H9 (cell line): ENCODE results near the gene PPP3CA. TPM values are rescaled to one million over a fixed set of nuclear protein-coding genes. Genes with fewer than 3 reads are reported as not detected.

Experiments used
- DNase-seq: peaks from one replicate; pipeline ENCODE4 v3.0.0-alpha.2; 2017
- H2AFZ ChIP-seq: one replicate; pipeline ENCODE4 v1.6.1; 2013; ENCODE audit warnings: mild to moderate bottlenecking, low read length, control low read depth, moderate library complexity
- H2AK5ac ChIP-seq: 2 replicates; pipeline ENCODE4 v1.6.1; 2013; ENCODE audit warnings: low read length, control low read depth, mixed read lengths; ENCODE audit not compliant: insufficient read length
- H2BK120ac ChIP-seq: one replicate; pipeline ENCODE4 v1.6.1; 2013; ENCODE audit warnings: low read depth, mild to moderate bottlenecking, low read length, control low read depth, inconsistent platforms; ENCODE audit not compliant: poor library complexity, severe bottlenecking
- H2BK12ac ChIP-seq: 2 replicates; pipeline ENCODE4 v1.6.1; 2013; ENCODE audit warnings: low read length, control low read depth, mixed read lengths, low read depth; ENCODE audit not compliant: insufficient read length
- H2BK15ac ChIP-seq: 2 replicates; pipeline ENCODE4 v1.6.1; 2013; ENCODE audit warnings: low read depth, low read length, control low read depth
- H2BK20ac ChIP-seq: one replicate; pipeline ENCODE4 v1.6.1; 2013; ENCODE audit warnings: low read depth, mild to moderate bottlenecking, low read length, control low read depth, inconsistent platforms; ENCODE audit not compliant: poor library complexity, severe bottlenecking
- H2BK5ac ChIP-seq: 2 replicates; pipeline ENCODE4 v1.6.1; 2013; ENCODE audit warnings: low read length, control low read depth, mixed read lengths; ENCODE audit not compliant: insufficient read length
- H3K14ac ChIP-seq: 2 replicates; pipeline ENCODE4 v1.6.1; 2013; ENCODE audit warnings: low read length, control low read depth; ENCODE audit not compliant: insufficient read depth
- H3K18ac ChIP-seq: 2 replicates; pipeline ENCODE4 v1.6.1; 2013; ENCODE audit warnings: low read depth, mild to moderate bottlenecking, mixed read lengths, low read length, control low read depth; ENCODE audit not compliant: insufficient read length
- H3K23ac ChIP-seq: 2 replicates; pipeline ENCODE4 v1.6.1; 2013; ENCODE audit warnings: low read length, control low read depth, mixed read lengths, low read depth; ENCODE audit not compliant: insufficient read length
- H3K23me2 ChIP-seq: 2 replicates; pipeline ENCODE4 v1.6.1; 2013; ENCODE audit warnings: low read depth, mild to moderate bottlenecking, mixed read lengths, low read length, control low read depth; ENCODE audit not compliant: insufficient read length, poor library complexity, severe bottlenecking
- H3K27ac ChIP-seq: 2 replicates; pipeline ENCODE4 v1.5.1; 2013; ENCODE audit warnings: low read length, control low read depth, mixed read lengths, low read depth; ENCODE audit not compliant: insufficient read length
- H3K27me3 ChIP-seq: 2 replicates; pipeline ENCODE4 v1.6.1; 2013; ENCODE audit warnings: low read length, control low read depth, inconsistent platforms; ENCODE audit not compliant: insufficient read depth
- H3K4ac ChIP-seq: 2 replicates; pipeline ENCODE4 v1.6.1; 2013; ENCODE audit warnings: low read depth, mild to moderate bottlenecking, control low read depth, inconsistent platforms, low read length, moderate library complexity
- H3K4me1 ChIP-seq: 2 replicates; pipeline ENCODE4 v1.6.1; 2013; ENCODE audit warnings: low read length, control low read depth, inconsistent platforms; ENCODE audit not compliant: insufficient read depth
- H3K4me2 ChIP-seq: 2 replicates; pipeline ENCODE4 v1.6.1; 2013; ENCODE audit warnings: low read length, control low read depth, mixed read lengths; ENCODE audit not compliant: insufficient read length, insufficient read depth
- H3K56ac ChIP-seq: 2 replicates; pipeline ENCODE4 v1.6.1; 2013; ENCODE audit warnings: low read depth, mild to moderate bottlenecking, mixed read lengths, low read length, control low read depth; ENCODE audit not compliant: insufficient read length
- H3K79me1 ChIP-seq: 2 replicates; pipeline ENCODE4 v1.6.1; 2013; ENCODE audit warnings: low read depth, mild to moderate bottlenecking, moderate library complexity, low read length, control low read depth, inconsistent platforms; ENCODE audit not compliant: insufficient read depth, poor library complexity, severe bottlenecking
- H3K79me2 ChIP-seq: 2 replicates; pipeline ENCODE4 v1.6.1; 2013; ENCODE audit warnings: low read length, control low read depth, inconsistent platforms; ENCODE audit not compliant: insufficient read depth
- H3K9ac ChIP-seq: 2 replicates; pipeline ENCODE4 v1.6.1; 2013; ENCODE audit warnings: low read length, control low read depth, mixed read lengths; ENCODE audit not compliant: insufficient read length; ENCODE audit errors: extremely low read depth
- H3K9me3 ChIP-seq: one replicate; pipeline ENCODE4 v1.6.1; 2013; ENCODE audit warnings: low read depth, low read length, inconsistent platforms; ENCODE audit not compliant: control insufficient read depth
- H3T11ph ChIP-seq: one replicate; pipeline ENCODE4 v1.6.1; 2013; ENCODE audit warnings: mild to moderate bottlenecking, low read length, control low read depth, inconsistent platforms
- H4K20me1 ChIP-seq: one replicate; pipeline ENCODE4 v1.6.1; 2013; ENCODE audit not compliant: control insufficient read depth, insufficient read length, insufficient read depth
- H4K5ac ChIP-seq: 2 replicates; pipeline ENCODE4 v1.6.1; 2013; ENCODE audit warnings: low read depth, mild to moderate bottlenecking, mixed read lengths, low read length, control low read depth; ENCODE audit not compliant: insufficient read length
- H4K8ac ChIP-seq: replicated peaks from 2 replicates; pipeline ENCODE4 v1.6.1; 2013; ENCODE audit warnings: low read length, control low read depth, mixed read lengths, low read depth; ENCODE audit not compliant: insufficient read length
- H4K91ac ChIP-seq: 2 replicates; pipeline ENCODE4 v1.6.1; 2013; ENCODE audit warnings: low read depth, mild to moderate bottlenecking, moderate library complexity, mixed read lengths, low read length, control low read depth; ENCODE audit not compliant: insufficient read length
- H3K27ac Mint-ChIP-seq, 3 experiments: 2 replicates in 2 of 3; 3 replicates in 1 of 3; pipeline ENCODE4 v1.8.0; 2020 to 2021; ENCODE audit warnings: mixed read lengths in 3 of 3, mild to moderate bottlenecking in 1 of 3, moderate library complexity in 1 of 3
- H3K27me3 Mint-ChIP-seq: 2 replicates; pipeline ENCODE4 v1.8.0; 2021; ENCODE audit warnings: low read depth, mild to moderate bottlenecking, moderate library complexity, mixed read lengths
- H3K36me3 Mint-ChIP-seq, 3 experiments: 2 replicates in 2 of 3; 3 replicates in 1 of 3; pipeline ENCODE4 v1.8.0; 2020 to 2021; ENCODE audit warnings: low read depth in 3 of 3, mixed read lengths in 3 of 3; ENCODE audit not compliant: insufficient read depth in 1 of 3
- H3K4me1 Mint-ChIP-seq, 2 experiments: 2 replicates each; pipeline ENCODE4 v1.8.0; 2020; ENCODE audit warnings: mixed read lengths in 2 of 2
- H3K4me3 Mint-ChIP-seq, 2 experiments: 2 replicates in 1 of 2; 3 replicates in 1 of 2; pipeline ENCODE4 v1.8.0; 2020 to 2021; ENCODE audit warnings: mild to moderate bottlenecking in 2 of 2, mixed read lengths in 2 of 2, moderate library complexity in 1 of 2
- H3K9me3 Mint-ChIP-seq, 2 experiments: 2 replicates in 1 of 2; 3 replicates in 1 of 2; pipeline ENCODE4 v1.8.0; 2020; ENCODE audit warnings: mild to moderate bottlenecking in 2 of 2, mixed read lengths in 2 of 2, moderate library complexity in 1 of 2
- WGBS: extraction: QIAGEN DNeasy Blood & Tissue Kit; methylation state at CpG from one replicate; pipeline ENCODE4 v1.1.7; 2013; ENCODE audit warnings: missing lambda C conversion rate, low lambda C conversion rate, mixed read lengths; ENCODE audit not compliant: insufficient read length; ENCODE audit errors: extremely low coverage; 5-methylcytosine and 5-hydroxymethylcytosine counted together
- total RNA-seq: library from RNA; stranded (reverse); gene quantifications from 2 replicates; pipeline ENCODE4 v1.2.1, GENCODE V29; 2021
- TF ChIP-seq, protein P1 (sequence below): fragments of 200-600 bp; sonication (generic); conservative IDR thresholded peaks from 3 replicates; pipeline ENCODE4 v1.8.0; 2021; ENCODE audit warnings: antibody characterized with exemption, mild to moderate bottlenecking

PPP3CA gene
- total RNA-seq, 1 experiment from 2014 or later: 16.8 TPM

DNA sequence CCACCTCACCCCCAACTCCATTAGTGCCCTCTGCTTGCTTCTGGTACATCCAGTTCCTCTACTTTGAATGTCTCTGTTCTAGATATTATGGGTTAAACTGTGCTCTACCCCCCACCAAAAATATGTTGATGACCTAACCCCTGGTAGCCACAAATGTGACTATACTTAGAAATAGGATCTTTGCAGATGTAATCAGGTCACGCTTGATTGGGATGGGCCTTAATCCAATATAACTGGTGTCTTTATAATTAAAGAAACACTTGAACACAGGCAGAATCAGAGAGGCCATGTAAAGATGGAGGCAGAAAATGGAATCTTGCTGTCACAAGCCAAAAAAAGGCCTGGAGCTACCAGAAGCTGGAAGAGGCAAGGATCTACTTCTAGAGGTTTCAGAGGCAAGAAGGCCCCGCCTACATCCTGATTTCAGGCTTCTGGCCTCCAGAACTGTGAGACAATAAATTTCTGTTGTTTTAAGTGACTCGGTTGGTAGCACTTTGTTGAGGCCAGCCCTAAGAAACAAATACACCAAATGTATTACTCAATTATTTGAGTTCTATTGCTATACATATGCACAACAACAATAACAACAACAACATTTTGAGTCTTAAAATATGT lies 220.0 kb downstream of the PPP3CA start:
- H3K4me2 ChIP-seq: no peak overlapping the region
- no peaks in the 10 kb centered on the region for H3K23me2 ChIP-seq
- H3K4ac ChIP-seq: no peak overlapping the region
- H2BK20ac ChIP-seq: no peak overlapping the region
- no peak overlapping the region for H2AK5ac ChIP-seq
- H3K79me1 ChIP-seq: no peaks in the 10 kb centered on the region
- H3K4me3 Mint-ChIP-seq: no peak overlapping the region
- no peak overlapping the region for H2BK5ac ChIP-seq
- no peak overlapping the region for H3T11ph ChIP-seq
- no CpG with 5 or more reads among the region's 3 CpGs for WGBS
- H3K36me3 Mint-ChIP-seq: peaks cover 0 to 7% (median 2%) of the 10 kb centered on the region in 3 experiments; a peak in 4 of 7 replicates
- no peak overlapping the region for H2BK120ac ChIP-seq
- no peak overlapping the region for H3K23ac ChIP-seq
- H3K18ac ChIP-seq: no peak overlapping the region
- H3K56ac ChIP-seq: no peak overlapping the region
- H2AFZ ChIP-seq: no peak overlapping the region
- no peaks in the 10 kb centered on the region; a peak in 2 of 5 replicates for H3K9me3 Mint-ChIP-seq
- no peak overlapping the region for H2BK15ac ChIP-seq
- H3K27me3 ChIP-seq: no peaks in the 10 kb centered on the region
- H2BK12ac ChIP-seq: no peak overlapping the region
- H3K27ac Mint-ChIP-seq: no peak overlapping the region
- no peak overlapping the region for H4K8ac ChIP-seq
- H3K4me1 Mint-ChIP-seq: peaks cover 4 to 6% of the 10 kb centered on the region in 2 experiments; a peak in 3 of 4 replicates
- H4K91ac ChIP-seq: no peak overlapping the region
- no peaks in the 10 kb centered on the region for H3K9me3 ChIP-seq
- no peaks in the 10 kb centered on the region for H3K4me1 ChIP-seq
- no peak overlapping the region for H3K9ac ChIP-seq
- H3K79me2 ChIP-seq: no peaks in the 10 kb centered on the region; the same call in 1 of the 2 replicates
- no peak overlapping the region for H4K5ac ChIP-seq
- TF ChIP-seq, protein P1, sequence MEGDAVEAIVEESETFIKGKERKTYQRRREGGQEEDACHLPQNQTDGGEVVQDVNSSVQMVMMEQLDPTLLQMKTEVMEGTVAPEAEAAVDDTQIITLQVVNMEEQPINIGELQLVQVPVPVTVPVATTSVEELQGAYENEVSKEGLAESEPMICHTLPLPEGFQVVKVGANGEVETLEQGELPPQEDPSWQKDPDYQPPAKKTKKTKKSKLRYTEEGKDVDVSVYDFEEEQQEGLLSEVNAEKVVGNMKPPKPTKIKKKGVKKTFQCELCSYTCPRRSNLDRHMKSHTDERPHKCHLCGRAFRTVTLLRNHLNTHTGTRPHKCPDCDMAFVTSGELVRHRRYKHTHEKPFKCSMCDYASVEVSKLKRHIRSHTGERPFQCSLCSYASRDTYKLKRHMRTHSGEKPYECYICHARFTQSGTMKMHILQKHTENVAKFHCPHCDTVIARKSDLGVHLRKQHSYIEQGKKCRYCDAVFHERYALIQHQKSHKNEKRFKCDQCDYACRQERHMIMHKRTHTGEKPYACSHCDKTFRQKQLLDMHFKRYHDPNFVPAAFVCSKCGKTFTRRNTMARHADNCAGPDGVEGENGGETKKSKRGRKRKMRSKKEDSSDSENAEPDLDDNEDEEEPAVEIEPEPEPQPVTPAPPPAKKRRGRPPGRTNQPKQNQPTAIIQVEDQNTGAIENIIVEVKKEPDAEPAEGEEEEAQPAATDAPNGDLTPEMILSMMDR: no peak
- H4K20me1 ChIP-seq: no peaks in the 10 kb centered on the region
- no peaks in the 10 kb centered on the region for H3K27me3 Mint-ChIP-seq
- no peak for DNase-seq
- H3K14ac ChIP-seq: no peak overlapping the region
- H3K27ac ChIP-seq: no peak overlapping the region
